Ishikawa (cell line): ENCODE data around the gene GRIA3.

ENCODE experiments used
- CREB1 ChIP-seq: IDR thresholded peaks from 2 replicates; pipeline ENCODE4 v1.6.1; 2012; ENCODE audit warnings: low read depth
- EP300 ChIP-seq: IDR thresholded peaks from 2 replicates; pipeline ENCODE4 v1.6.1; 2012; ENCODE audit warnings: borderline replicate concordance
- USF1 ChIP-seq: IDR thresholded peaks from 2 replicates; pipeline ENCODE4 v1.6.1; 2012
- YY1 ChIP-seq: IDR thresholded peaks from 2 replicates; pipeline ENCODE4 v1.6.1; 2012; ENCODE audit warnings: low read depth

- TF ChIP-seq EP300 (no peak), YY1 (no peak), CREB1 (no peak), USF1 (no peak)
These were observed 39.8 kb downstream of the GRIA3 start for GRCh38 chrX:123223859-123224258.
